Measurements from ENCODE around the gene RSRP1. TPM values are rescaled to one million over a fixed set of nuclear protein-coding genes. Genes with fewer than 3 reads are reported as not detected.

The RSRP1 gene
- total RNA-seq, 1 donor from 2014 or later = 144 TPM

DNA sequence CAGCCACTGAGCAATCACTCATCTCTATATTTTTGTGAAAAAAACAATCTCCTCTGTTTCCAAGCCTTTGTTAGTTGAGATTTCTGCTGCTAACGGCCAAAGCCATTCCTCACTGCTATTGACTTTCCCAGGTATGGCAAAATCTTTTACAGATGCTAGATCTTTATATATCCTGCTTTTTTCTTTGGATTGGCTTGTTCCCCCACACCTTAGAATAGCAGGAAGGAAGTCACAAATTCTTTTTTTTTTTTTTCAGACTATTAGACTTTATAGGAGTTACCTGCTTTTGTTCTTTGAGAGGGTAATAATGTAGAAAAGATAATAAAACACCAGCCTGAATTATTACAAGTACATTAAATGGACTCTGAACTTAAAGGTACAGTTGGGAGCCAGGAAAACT is 39.2 kb downstream of the RSRP1 start:
- no peak overlapping the region for H3K27ac Mint-ChIP-seq
- intact Hi-C loops (cut with micrococcal nuclease) = loop anchor here (5.0 kb wide), 1 partner anchor 96 kb away; no protein-coding TSS in a partner anchor
- H3K36me3 Mint-ChIP-seq (ENCODE audit: low read depth) = no peaks in the 10 kb centered on the region
- H3K4me1 Mint-ChIP-seq (ENCODE audit: low read depth) = no peaks in the 10 kb centered on the region
- DNase-seq (ENCODE audit: low spot score) = no peak
- H3K4me3 Mint-ChIP-seq (ENCODE audit: low read depth) = no peak overlapping the region
- H3K27me3 Mint-ChIP-seq (ENCODE audit: low read depth) = peaks cover 22% of the 10 kb centered on the region
- H3K9me3 Mint-ChIP-seq = no peaks in the 10 kb centered on the region

DNA sequence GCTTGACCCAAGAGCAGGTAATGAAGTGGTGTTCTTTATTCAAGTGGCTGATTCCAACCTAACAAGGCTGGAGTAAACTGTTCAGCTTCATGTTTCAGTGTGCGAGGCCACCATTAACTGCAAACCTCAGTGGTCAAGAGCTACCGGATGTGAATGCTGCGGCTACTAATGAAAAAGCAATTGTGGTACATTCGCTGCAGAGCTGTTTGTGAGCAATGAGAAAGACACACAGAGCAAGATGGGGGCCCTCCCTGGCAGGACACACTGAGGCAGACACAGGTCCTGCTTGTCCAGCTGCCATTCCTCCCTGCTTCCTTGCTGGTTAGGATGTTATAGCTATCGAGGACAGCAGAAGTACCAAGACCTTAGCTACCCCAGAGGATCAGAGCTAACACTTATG is 41.1 kb downstream of the RSRP1 start:
- Mint-ChIP-seq H3K4me1 (ENCODE audit: low read depth) (no peaks in the 10 kb centered on the region), H3K36me3 (ENCODE audit: low read depth) (no peaks in the 10 kb centered on the region), H3K9me3 (no peaks in the 10 kb centered on the region), H3K27me3 (ENCODE audit: low read depth) (peaks cover 23% of the 10 kb centered on the region), H3K27ac (no peak overlapping the region), H3K4me3 (ENCODE audit: low read depth) (no peak overlapping the region)
- no peak for DNase-seq (ENCODE audit: low spot score)
- intact Hi-C loops (cut with micrococcal nuclease) = loop anchor here (5.0 kb wide), 1 partner anchor 94 kb away; no protein-coding TSS in a partner anchor

DNA sequence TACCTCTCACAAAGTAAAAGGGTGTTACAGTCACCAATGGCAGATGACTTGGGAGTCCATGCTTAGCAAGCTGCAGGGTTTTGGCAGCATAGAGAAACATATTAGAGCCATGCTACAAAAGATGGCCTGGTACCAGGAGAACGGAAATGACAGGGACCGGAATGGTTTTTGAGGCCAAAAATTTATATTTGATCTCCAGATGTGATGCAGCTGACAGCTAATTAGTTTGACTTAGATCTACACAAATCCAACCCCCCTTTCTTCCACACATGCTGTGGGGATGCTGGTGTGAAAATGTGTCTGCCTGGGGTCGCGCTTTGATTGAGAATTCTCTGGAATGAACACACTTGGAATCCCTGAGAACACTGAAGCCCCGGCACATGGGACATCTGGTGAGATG is 41.5 kb downstream of the RSRP1 start:
- no peak for DNase-seq (ENCODE audit: low spot score)
- no peaks in the 10 kb centered on the region for H3K4me1 Mint-ChIP-seq (ENCODE audit: low read depth)

DNA sequence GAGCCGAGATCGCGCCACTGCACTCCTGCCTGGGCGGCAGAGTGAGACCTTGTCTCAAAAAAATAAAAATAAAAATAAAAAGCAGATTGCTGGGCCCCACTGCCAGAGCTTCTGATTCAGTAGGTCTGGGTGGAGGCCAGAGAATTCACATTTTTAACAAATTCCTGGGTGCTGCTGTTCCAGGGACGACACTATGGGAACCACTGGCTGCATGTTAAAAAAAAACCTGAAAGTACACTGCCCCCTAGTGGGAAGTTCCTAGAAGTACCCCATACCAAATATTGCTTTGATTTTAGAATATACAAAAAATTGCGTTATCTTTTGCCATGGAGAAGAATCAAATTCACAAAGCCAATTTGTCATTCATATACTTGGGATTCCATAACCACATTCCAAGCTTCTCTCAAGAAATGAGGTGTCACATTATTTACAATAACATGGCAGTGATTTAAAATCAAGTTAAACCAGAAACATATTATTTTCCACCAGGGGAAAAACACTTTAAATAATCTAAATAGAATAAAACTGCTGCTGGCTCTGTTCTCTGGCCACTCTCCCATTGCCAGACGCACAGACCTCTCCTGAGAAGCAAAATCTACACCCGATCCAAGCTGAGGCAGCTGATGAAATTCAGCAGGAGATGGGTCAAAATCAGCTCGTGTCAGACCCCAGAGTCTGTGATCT is 42.3 kb downstream of the RSRP1 start:
- Mint-ChIP-seq H3K9me3 (no peaks in the 10 kb centered on the region), H3K27ac (no peak overlapping the region), H3K4me1 (ENCODE audit: low read depth) (no peaks in the 10 kb centered on the region), H3K36me3 (ENCODE audit: low read depth) (no peaks in the 10 kb centered on the region), H3K27me3 (ENCODE audit: low read depth) (peaks cover 24% of the 10 kb centered on the region), H3K4me3 (ENCODE audit: low read depth) (no peak overlapping the region)
- DNase-seq (ENCODE audit: low spot score) = no peak
- intact Hi-C loops (cut with micrococcal nuclease) = loop anchor here (1.0 to 5.0 kb wide), 2 partner anchors 93 to 357 kb away; no protein-coding TSS in a partner anchor

More for the DNA sequence above, 41.5 kb downstream of the RSRP1 start:
- Mint-ChIP-seq H3K27me3 (ENCODE audit: low read depth) (peaks cover 26% of the 10 kb centered on the region), H3K36me3 (ENCODE audit: low read depth) (no peaks in the 10 kb centered on the region), H3K27ac (no peak overlapping the region), H3K4me3 (ENCODE audit: low read depth) (no peak overlapping the region), H3K9me3 (no peaks in the 10 kb centered on the region)
- intact Hi-C loops (cut with micrococcal nuclease) = loop anchor here (1.0 to 5.0 kb wide), 2 partner anchors 93 to 357 kb away; no protein-coding TSS in a partner anchor

DNA sequence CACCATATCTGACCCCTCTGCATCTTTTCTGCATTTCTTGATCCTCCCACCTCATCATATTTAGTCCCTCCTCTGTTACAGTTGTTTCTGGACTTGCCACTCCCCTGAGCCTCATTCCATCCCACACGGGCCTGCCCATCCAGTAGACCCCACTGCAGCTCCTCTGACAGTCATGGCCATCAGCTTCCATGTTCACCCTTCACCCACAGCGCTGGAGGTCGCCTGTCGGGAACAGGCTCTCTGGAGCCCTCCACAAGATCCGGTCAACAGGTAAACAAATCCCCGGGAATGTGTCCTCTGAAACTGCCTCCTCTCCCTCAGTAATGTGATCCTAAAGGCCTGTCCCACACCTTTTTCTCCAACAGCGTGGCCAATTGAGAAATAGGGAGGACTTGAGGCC is 46.2 kb downstream of the RSRP1 start:
- H3K36me3 Mint-ChIP-seq (ENCODE audit: low read depth) = no peaks in the 10 kb centered on the region
- H3K9me3 Mint-ChIP-seq = no peaks in the 10 kb centered on the region
- no peak for DNase-seq (ENCODE audit: low spot score)
- intact Hi-C loops (cut with micrococcal nuclease) = no loop called here
- H3K27ac Mint-ChIP-seq = no peak overlapping the region
- no peak overlapping the region for H3K4me3 Mint-ChIP-seq (ENCODE audit: low read depth)
- H3K27me3 Mint-ChIP-seq (ENCODE audit: low read depth) = peaks cover 26% of the 10 kb centered on the region
- H3K4me1 Mint-ChIP-seq (ENCODE audit: low read depth) = peaks cover 3% of the 10 kb centered on the region

DNA sequence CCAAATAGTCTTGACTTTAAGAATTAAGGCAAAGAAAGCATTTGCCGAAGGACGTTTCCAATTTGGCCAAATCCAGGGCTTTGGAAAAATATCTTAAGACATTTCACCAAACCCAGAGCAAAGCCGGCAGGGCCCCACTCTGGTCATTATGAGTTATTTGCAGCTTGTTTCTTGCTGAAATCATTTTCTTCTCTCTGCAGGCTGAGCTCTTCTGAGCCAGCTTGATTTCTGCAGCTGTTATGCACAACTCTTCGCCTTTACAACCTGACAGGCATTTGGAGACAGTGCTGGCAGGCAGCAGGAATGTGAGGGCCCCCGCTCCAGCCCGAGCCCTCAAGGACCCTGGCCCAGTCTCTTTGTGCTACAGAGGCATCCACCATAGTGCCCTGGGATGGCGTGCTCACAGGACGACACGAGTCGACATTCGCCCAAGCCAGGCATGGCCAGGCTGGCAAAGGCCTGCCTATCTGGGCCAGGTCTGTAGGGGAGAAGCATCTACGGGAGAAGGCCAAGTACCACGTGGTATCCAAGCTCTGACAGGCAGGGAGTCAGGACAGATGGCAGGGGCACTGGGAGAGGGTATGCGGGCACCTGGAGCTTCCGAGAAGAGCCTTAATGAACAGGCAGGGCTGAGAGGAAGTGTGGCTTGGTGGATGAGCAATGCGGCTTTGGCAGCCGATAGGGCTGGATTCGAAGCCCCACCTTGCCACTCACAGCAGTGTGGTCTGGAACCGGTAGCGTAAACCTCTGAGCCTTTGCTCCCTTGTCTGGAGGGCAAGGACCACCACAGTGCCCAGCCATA is 47.2 kb downstream of the RSRP1 start:
- intact Hi-C loops (cut with micrococcal nuclease) = no loop called here
- Mint-ChIP-seq H3K27me3 (ENCODE audit: low read depth) (peaks cover 20% of the 10 kb centered on the region), H3K27ac (no peak overlapping the region)

DNA sequence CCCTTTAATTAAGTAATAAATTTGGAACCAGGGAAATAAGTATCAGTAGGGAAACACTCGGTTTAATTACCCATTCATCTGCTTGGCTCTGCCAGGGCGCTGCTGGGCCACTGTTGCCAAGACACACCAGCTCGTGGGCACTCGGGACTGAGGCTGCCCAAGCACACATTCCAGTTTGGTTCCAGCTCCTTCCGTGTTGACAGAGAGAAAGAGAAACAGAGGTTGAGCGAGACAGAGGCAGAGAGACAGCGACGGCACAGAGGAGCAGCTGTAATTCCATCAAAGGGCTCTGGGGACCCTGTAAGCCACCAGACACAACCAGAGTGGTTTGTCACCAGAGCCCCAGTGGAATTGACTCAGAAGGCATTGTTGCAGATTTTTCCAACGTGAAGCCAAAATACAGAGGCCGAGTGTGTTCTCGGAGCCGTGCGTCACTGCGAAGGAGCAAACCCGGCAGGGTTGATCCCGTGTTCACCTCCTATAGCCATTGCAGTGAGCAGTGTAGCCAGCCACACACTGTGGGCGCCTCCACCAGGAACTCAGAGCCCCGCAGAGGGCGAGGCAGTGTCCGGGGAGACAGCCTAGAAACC is 48.5 kb downstream of the RSRP1 start:
- H3K4me3 Mint-ChIP-seq (ENCODE audit: low read depth) = no peak overlapping the region
- H3K9me3 Mint-ChIP-seq = no peaks in the 10 kb centered on the region
- H3K36me3 Mint-ChIP-seq (ENCODE audit: low read depth) = no peaks in the 10 kb centered on the region
- peaks cover 3% of the 10 kb centered on the region for H3K4me1 Mint-ChIP-seq (ENCODE audit: low read depth)
- H3K27ac Mint-ChIP-seq = no peak overlapping the region
- H3K27me3 Mint-ChIP-seq (ENCODE audit: low read depth) = peaks cover 18% of the 10 kb centered on the region
- no peak for DNase-seq (ENCODE audit: low spot score)
- intact Hi-C loops (cut with micrococcal nuclease) = no loop called here

More for the DNA sequence above, 47.2 kb downstream of the RSRP1 start:
- Mint-ChIP-seq H3K4me1 (ENCODE audit: low read depth) (peaks cover 3% of the 10 kb centered on the region), H3K9me3 (no peaks in the 10 kb centered on the region), H3K4me3 (ENCODE audit: low read depth) (no peak overlapping the region), H3K36me3 (ENCODE audit: low read depth) (no peaks in the 10 kb centered on the region)
- no peak for DNase-seq (ENCODE audit: low spot score)

DNA sequence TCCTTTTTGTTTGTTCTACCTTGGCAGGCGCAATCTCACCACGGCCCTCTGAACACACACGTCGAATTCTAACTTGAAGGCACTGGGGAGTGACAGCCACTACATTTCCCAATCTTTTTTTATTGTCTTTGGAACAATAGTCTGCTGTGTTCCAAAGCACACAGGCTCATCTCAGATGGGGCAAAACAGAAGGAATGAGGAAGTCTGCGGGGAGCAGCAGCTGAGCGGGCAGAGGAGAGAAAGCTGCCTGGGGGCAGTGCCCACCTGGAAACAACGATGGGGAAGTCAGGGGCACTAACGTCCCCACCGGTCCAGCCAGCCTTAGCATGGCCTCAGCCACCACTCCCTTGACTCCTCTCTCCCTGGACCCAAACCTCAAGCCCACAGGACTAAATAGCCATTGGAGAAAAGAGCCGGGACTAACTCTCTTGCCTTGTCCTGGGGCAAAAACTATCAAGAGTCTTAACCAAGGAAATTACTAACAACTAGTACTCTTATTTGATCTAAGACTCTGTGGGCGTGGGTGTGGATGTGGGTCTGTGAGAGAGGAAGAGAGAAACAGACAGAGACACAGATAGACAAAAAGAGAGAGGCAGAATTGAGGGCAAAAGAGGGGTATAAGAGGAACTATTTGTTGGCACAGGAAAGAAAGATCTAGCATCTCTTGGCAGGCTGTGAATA is 49.1 kb downstream of the RSRP1 start:
- no peak for DNase-seq (ENCODE audit: low spot score)
- no peak overlapping the region for H3K4me3 Mint-ChIP-seq (ENCODE audit: low read depth)
- H3K27ac Mint-ChIP-seq = no peak overlapping the region
- no peaks in the 10 kb centered on the region for H3K36me3 Mint-ChIP-seq (ENCODE audit: low read depth)
- H3K4me1 Mint-ChIP-seq (ENCODE audit: low read depth) = peaks cover 3% of the 10 kb centered on the region
- intact Hi-C loops (cut with micrococcal nuclease) = no loop called here
- H3K9me3 Mint-ChIP-seq = no peaks in the 10 kb centered on the region
- H3K27me3 Mint-ChIP-seq (ENCODE audit: low read depth) = peaks cover 18% of the 10 kb centered on the region

DNA sequence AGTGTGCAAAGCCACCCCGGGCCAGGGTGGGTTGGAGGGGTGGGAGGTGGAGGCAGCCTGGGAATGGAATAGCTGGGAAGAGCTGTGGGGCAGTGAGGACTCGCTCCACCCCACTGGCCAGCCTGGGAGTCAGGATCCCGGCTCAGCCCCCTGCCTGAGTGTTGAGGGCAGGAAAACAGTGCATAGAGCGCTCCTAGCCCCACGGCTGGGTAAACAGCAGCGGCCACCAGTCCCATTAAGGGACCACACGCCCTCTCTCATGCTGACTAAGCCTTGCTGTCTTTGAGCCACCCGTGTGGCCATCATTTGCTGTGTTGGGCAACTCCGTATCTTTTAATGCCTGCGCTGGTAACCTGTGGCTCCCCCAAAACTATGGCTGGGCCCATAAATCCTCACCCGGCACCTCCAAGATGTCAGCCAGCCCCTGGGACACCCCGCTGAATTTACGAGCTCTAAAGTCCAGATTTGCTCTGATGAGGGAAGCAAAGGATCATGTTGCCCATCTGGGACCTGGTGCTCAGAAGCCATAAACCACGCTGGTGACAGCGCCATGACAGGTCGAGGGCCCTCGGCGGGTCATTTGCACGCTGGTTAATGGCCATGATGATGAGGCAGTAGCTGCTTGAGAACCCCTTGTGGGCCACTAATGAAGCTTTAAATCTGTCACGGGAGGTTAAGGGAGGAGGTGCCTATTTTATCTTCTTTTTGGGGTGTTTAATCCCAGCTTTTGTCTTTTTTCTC is 49.8 kb downstream of the RSRP1 start:
- Mint-ChIP-seq H3K36me3 (ENCODE audit: low read depth) (no peaks in the 10 kb centered on the region), H3K27me3 (ENCODE audit: low read depth) (peaks cover 16% of the 10 kb centered on the region), H3K27ac (no peak overlapping the region), H3K4me1 (ENCODE audit: low read depth) (peaks cover 3% of the 10 kb centered on the region), H3K4me3 (ENCODE audit: low read depth) (no peak overlapping the region), H3K9me3 (no peaks in the 10 kb centered on the region)
- intact Hi-C loops (cut with micrococcal nuclease) = no loop called here
- DNase-seq (ENCODE audit: low spot score) = no peak

DNA sequence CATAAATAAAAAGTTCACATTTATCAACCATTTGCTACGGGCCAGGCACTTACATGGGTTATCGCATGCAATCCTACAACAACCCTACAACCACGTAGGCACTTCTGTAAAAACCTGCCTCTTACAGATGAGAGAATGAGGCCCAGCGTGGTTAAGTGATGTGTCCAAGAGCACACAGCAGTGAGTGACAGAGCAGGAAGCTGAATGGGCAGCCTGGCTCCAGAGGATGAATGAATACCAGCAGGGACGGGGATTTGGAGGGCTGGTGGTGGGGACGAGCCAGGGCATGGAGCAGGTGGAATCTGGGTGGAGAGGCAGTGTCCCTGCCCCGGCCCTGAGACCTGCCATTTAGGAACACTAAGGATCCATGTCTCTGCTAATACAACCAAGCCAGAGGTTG is 50.4 kb downstream of the RSRP1 start:
- Mint-ChIP-seq H3K4me3 (ENCODE audit: low read depth) (no peak overlapping the region), H3K27me3 (ENCODE audit: low read depth) (peaks cover 16% of the 10 kb centered on the region)
- intact Hi-C loops (cut with micrococcal nuclease) = no loop called here

DNA sequence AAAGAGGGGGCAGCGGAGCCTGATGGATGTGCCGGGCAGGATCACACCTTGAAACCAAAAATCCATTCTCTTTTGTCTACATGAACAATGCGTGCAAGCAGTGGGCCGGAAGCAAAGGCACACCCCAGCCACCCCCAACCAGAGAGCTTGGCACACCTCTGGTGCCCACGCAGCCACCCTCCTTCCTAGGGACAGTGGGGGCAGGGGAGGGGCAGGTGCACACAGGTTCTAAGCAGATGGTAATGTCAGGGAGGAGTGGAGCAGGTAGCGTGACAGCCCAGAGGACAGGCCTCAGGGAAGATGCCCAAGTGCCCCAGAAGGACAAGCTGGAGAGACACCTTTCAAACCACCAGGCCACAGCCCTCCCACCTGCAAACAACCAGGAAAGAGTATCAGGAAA is 51.4 kb downstream of the RSRP1 start:
- H3K27me3 Mint-ChIP-seq (ENCODE audit: low read depth) = peaks cover 9% of the 10 kb centered on the region
- DNase-seq (ENCODE audit: low spot score) = no peak
- H3K4me3 Mint-ChIP-seq (ENCODE audit: low read depth) = no peak overlapping the region
- H3K4me1 Mint-ChIP-seq (ENCODE audit: low read depth) = peaks cover 3% of the 10 kb centered on the region
- H3K27ac Mint-ChIP-seq = no peak overlapping the region
- H3K36me3 Mint-ChIP-seq (ENCODE audit: low read depth) = no peaks in the 10 kb centered on the region
- intact Hi-C loops (cut with micrococcal nuclease) = no loop called here
- no peaks in the 10 kb centered on the region for H3K9me3 Mint-ChIP-seq

More for the DNA sequence above, 50.4 kb downstream of the RSRP1 start:
- DNase-seq (ENCODE audit: low spot score) = no peak
- H3K27ac Mint-ChIP-seq = no peak overlapping the region
- H3K9me3 Mint-ChIP-seq = no peaks in the 10 kb centered on the region
- no peaks in the 10 kb centered on the region for H3K36me3 Mint-ChIP-seq (ENCODE audit: low read depth)
- H3K4me1 Mint-ChIP-seq (ENCODE audit: low read depth) = peaks cover 3% of the 10 kb centered on the region

DNA sequence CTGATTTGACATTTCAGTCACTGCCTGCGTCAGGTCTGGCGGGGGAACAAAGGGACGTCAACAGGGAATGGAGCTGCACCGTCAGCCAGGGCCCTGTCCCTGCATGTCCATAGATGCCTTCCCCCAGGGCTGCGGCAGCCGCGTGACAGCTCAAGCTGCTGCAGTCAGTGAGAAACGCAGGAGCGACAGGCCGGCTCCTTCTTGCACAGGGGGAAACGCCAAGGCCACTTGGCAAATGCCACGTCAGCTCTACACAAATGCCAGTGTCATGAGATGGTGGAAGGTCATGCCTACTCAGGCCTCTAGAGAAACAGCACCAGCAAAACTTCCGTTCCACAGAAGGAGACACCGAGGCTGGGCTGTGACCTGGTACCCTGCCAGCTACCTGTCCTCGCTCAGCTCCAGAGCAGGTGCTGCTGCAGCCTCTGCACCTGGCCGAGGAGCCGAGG is 52.7 kb downstream of the RSRP1 start:
- Mint-ChIP-seq H3K4me3 (ENCODE audit: low read depth) (no peak overlapping the region), H3K4me1 (ENCODE audit: low read depth) (peaks cover 3% of the 10 kb centered on the region), H3K36me3 (ENCODE audit: low read depth) (no peaks in the 10 kb centered on the region), H3K27me3 (ENCODE audit: low read depth) (peaks cover 9% of the 10 kb centered on the region), H3K9me3 (no peaks in the 10 kb centered on the region), H3K27ac (no peak overlapping the region)
- no peak for DNase-seq (ENCODE audit: low spot score)
- intact Hi-C loops (cut with micrococcal nuclease) = no loop called here
